ENCODE data around the gene HOXC5. TPM values are rescaled to one million over a fixed set of nuclear protein-coding genes. Genes with fewer than 3 reads are reported as not detected.

HOXC5 gene
- total RNA-seq = 2.7 and 4.6 TPM in 2 replicates
- long read RNA-seq, partial matches to known transcripts = 0 of 4 reads
- long read RNA-seq, other reads (novel, unspliced or antisense) = 0 of 4 reads

DNA sequence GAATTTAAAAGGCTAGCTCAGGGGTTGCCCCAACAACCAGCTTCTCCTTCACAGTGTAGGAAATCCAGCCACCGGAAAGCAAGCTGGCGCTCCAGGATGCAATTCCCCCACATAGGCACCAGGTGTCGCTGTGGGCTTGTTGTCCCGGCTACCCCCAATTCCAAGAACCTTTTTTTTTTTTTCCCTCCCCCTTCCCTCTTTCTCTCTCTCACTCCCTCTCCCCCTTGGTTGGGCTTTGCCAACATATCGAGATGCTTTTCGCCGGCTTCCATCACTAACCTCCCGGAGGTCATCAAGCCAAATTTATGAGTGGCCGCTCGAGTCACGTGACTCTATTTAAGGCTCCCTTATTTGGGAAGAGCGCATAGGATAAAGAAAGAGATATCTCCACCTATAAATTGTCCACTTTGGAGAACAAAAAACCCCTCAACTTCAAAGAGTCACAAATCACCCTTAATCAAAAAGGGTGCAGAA, at the start of gene HOXC5:
HOXC5 (plus strand) TSS at position 424 of the 474 bp plus-strand sequence. CDS start 73 bp downstream, outside the sequence.
- Mint-ChIP-seq H3K4me1 (ENCODE audit: low read depth) (peaks cover 22% of the 10 kb centered on the region), H3K4me3 (ENCODE audit: low read depth) (peak within 1 kb of the TSS; percentile 80), H3K36me3 (ENCODE audit: insufficient read depth) (no peaks in the 10 kb centered on the region), H3K9me3 (ENCODE audit: low read depth) (no peaks in the 10 kb centered on the region), H3K27ac (peak within 1 kb of the TSS; percentile 86), H3K27me3 (peaks cover 84% of the 10 kb centered on the region)
- TF ChIP-seq, protein P1, sequence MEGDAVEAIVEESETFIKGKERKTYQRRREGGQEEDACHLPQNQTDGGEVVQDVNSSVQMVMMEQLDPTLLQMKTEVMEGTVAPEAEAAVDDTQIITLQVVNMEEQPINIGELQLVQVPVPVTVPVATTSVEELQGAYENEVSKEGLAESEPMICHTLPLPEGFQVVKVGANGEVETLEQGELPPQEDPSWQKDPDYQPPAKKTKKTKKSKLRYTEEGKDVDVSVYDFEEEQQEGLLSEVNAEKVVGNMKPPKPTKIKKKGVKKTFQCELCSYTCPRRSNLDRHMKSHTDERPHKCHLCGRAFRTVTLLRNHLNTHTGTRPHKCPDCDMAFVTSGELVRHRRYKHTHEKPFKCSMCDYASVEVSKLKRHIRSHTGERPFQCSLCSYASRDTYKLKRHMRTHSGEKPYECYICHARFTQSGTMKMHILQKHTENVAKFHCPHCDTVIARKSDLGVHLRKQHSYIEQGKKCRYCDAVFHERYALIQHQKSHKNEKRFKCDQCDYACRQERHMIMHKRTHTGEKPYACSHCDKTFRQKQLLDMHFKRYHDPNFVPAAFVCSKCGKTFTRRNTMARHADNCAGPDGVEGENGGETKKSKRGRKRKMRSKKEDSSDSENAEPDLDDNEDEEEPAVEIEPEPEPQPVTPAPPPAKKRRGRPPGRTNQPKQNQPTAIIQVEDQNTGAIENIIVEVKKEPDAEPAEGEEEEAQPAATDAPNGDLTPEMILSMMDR (IDR thresholded peaks at IDR 0.05; ENCODE audit: unreplicated experiment) = peak; percentile 97
- DNase-seq (ENCODE audit: low spot score, unreplicated experiment) = peak; percentile 85

DNA sequence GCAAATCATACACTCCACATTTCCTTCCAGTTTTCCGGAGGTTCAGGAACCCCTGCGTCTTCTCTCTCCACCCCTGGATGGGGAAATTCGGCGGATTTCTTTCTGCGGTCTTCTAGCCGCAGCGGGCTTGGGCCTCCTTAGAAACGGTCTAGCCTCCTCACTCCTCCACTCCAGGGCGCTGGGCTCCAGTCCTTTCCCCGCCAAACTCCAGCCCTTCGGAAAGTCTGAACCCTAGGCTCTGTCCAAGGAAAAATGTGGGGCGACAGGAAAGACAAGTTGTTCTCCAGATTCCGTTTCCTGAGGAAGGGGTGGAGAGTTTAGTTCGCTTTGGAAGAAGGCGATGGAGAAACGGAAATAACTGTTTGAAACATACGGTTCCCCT, 49.3 kb upstream of the HOXC5 start:
- H3K4me3 Mint-ChIP-seq (ENCODE audit: low read depth) = no peak overlapping the region
- H3K4me1 Mint-ChIP-seq (ENCODE audit: low read depth) = peaks cover 3% of the 10 kb centered on the region
- no peak for DNase-seq (ENCODE audit: low spot score, unreplicated experiment)
- peaks cover 94% of the 10 kb centered on the region for H3K27me3 Mint-ChIP-seq
- no peaks in the 10 kb centered on the region for H3K9me3 Mint-ChIP-seq (ENCODE audit: low read depth)
- no peak overlapping the region for H3K27ac Mint-ChIP-seq
- H3K36me3 Mint-ChIP-seq (ENCODE audit: insufficient read depth) = no peaks in the 10 kb centered on the region
- TF ChIP-seq, protein P1 (IDR thresholded peaks at IDR 0.05; ENCODE audit: unreplicated experiment) = no peak

DNA sequence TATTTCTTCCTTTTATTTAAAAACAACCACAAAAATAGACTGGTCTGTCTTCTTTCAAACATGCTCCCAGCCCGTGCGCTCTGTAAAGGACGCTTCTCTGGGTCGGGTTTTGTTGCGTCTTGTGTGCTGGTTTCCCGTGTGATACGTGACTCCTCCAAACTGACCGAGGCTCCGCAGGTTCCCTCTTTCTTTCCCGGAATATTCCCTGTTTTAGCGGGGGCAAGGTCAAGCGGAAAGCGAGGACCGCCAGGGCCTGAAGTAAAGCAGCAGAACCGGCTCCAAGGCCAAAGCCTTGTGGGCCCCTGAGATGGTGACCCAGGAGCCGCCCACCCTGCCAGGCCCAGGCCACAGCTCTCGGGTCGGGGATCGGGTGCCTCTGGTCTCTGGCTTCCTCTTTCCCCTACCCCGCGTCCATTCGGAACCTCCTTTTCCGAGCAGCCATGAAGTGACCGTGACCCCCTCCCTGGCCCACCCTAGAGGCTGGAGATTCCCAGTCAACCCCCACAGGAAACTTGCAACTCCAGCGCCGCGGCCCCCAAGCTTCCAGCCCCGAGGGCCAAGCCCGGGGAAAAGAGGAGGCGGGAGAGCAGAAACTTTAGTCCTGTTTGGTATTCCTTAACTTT, 48.8 kb upstream of the HOXC5 start:
- Mint-ChIP-seq H3K9me3 (ENCODE audit: low read depth) (no peaks in the 10 kb centered on the region), H3K4me1 (ENCODE audit: low read depth) (peaks cover 3% of the 10 kb centered on the region), H3K36me3 (ENCODE audit: insufficient read depth) (no peaks in the 10 kb centered on the region), H3K27ac (no peak overlapping the region), H3K4me3 (ENCODE audit: low read depth) (no peak overlapping the region), H3K27me3 (peaks cover 94% of the 10 kb centered on the region)
- TF ChIP-seq, protein P1 (IDR thresholded peaks at IDR 0.05; ENCODE audit: unreplicated experiment) = no peak
- DNase-seq (ENCODE audit: low spot score, unreplicated experiment) = no peak

DNA sequence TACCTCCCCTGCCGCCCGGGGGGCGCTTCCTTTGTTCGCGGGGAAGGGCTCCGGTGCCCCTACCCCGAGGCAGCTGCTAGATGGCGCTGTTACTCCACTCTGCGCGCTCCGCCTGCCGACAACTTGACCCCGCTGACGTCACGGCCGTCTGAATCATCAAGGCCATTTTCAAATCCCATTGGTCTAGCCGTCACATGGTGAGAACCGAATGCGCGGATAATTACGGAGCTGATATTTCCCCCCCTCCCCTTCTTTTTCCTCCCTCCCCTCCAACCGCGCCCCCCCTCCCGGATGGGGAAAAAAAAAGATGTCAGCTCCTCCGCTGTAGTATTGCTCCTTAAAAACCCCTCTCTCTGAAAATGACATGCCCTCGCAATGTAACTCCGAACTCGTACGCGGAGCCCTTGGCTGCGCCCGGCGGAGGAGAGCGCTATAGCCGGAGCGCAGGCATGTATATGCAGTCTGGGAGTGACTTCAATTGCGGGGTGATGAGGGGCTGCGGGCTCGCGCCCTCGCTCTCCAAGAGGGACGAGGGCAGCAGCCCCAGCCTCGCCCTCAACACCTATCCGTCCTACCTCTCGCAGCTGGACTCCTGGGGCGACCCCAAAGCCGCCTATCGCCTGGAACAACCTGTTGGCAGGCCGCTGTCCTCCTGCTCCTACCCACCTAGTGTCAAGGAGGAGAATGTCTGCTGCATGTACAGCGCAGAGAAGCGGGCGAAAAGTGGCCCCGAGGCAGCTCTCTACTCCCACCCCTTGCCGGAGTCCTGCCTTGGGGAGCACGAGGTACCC, 47.8 kb upstream of the HOXC5 start, which contains the start of gene HOXC10:
HOXC10 (plus strand) TSS at position 246 of the 791 bp plus-strand sequence; CDS start at position 360, 114 bp downstream.
- peak; percentile 64 for DNase-seq (ENCODE audit: low spot score, unreplicated experiment)
- Mint-ChIP-seq H3K27ac (peak within 1 kb of the TSS; percentile 52), H3K4me3 (ENCODE audit: low read depth) (no peak within 1 kb of the TSS), H3K36me3 (ENCODE audit: insufficient read depth) (no peaks in the 10 kb centered on the region), H3K4me1 (ENCODE audit: low read depth) (peaks cover 3% of the 10 kb centered on the region), H3K27me3 (peaks cover 94% of the 10 kb centered on the region), H3K9me3 (ENCODE audit: low read depth) (no peaks in the 10 kb centered on the region)
- TF ChIP-seq, protein P1 (IDR thresholded peaks at IDR 0.05; ENCODE audit: unreplicated experiment) = peak; percentile 66

DNA sequence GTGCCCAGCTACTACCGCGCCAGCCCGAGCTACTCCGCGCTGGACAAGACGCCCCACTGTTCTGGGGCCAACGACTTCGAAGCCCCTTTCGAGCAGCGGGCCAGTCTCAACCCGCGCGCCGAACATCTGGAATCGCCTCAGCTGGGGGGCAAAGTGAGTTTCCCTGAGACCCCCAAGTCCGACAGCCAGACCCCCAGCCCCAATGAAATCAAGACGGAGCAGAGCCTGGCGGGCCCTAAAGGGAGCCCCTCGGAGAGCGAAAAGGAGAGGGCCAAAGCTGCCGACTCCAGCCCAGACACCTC, 47.2 kb upstream of the HOXC5 start:
- H3K9me3 Mint-ChIP-seq (ENCODE audit: low read depth) = no peaks in the 10 kb centered on the region
- no peak overlapping the region for H3K4me3 Mint-ChIP-seq (ENCODE audit: low read depth)
- H3K36me3 Mint-ChIP-seq (ENCODE audit: insufficient read depth) = no peaks in the 10 kb centered on the region
- peaks cover 3% of the 10 kb centered on the region for H3K4me1 Mint-ChIP-seq (ENCODE audit: low read depth)
- DNase-seq (ENCODE audit: low spot score, unreplicated experiment) = no peak
- H3K27me3 Mint-ChIP-seq = peaks cover 94% of the 10 kb centered on the region
- TF ChIP-seq, protein P1 (IDR thresholded peaks at IDR 0.05; ENCODE audit: unreplicated experiment) = no peak
- no peak overlapping the region for H3K27ac Mint-ChIP-seq
